GM12872 (cell line): ENCODE measurements around the gene ATP6V1D.

Experiments used
- CTCF ChIP-seq: IDR thresholded peaks from 3 replicates; pipeline ENCODE4 v1.5.1; 2011; ENCODE audit warnings: low read depth, mild to moderate bottlenecking, low read length, moderate library complexity; ENCODE audit not compliant: insufficient read depth

ATP6V1D gene

DNA sequence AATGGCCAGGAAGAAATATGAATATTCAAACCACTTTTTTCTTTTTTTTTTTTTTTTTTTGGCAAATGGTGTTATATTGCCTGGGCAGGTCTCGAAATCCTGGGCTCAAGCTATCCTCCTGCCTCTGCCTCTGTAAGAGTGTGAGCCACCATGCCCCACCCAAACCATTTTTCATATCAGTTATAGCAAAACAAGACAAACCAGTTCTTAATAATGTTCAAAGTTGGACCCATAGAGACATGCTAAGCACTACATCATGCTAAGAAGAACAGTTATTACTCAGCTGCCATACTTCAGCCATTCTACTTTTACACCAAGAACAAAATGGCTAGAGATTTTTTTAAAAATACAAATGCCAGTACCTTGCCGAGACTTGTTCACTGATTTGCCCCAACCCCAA lies 26.0 kb upstream of the ATP6V1D start:
- no peak for TF ChIP-seq CTCF

DNA sequence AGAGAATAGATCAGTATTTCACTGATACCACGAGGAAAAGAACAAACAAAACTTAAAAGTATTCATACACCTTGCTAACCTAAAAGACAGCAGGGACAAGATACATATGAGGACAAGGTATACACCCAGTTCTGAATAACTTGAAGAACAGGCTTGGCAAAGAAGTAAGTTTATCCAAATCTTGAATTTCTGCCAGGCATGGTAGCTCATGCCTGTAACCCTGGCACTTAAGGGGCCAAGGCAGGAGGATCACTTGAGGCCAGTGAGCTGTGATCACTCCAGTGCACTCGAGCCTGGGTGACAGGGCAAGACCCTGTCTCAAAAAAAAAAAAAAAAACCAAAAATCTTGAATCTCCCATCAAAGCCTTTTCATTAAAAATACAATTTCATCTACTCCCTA lies 25.5 kb upstream of the ATP6V1D start:
- no peak for TF ChIP-seq CTCF

- no peak for TF ChIP-seq CTCF
Measured at GRCh38 chr14:67377916-67378315, 18.3 kb upstream of the ATP6V1D start.

DNA sequence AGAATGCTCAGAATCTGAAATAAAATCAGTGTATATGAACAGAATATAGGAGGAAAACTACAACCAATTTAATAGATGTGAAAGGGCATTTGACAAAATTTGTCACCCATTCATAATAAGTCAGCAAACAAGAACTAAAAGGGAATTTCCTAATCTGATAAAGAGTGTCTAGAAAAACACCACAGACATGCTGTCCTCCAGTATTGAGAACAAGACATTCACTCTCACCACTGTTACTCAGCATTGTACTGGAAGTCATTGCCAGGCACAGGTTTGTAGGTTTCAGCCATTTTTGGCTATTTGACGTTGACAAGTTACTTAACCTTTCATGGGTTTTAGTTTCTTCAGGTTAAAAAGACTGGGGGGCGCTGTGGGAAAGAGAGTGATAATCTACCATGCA lies 13.7 kb upstream of the ATP6V1D start:
- TF ChIP-seq CTCF: no peak

GRCh38 chr14:67372833-67373232 lies 13.2 kb upstream of the ATP6V1D start:
- no peak for TF ChIP-seq CTCF

DNA sequence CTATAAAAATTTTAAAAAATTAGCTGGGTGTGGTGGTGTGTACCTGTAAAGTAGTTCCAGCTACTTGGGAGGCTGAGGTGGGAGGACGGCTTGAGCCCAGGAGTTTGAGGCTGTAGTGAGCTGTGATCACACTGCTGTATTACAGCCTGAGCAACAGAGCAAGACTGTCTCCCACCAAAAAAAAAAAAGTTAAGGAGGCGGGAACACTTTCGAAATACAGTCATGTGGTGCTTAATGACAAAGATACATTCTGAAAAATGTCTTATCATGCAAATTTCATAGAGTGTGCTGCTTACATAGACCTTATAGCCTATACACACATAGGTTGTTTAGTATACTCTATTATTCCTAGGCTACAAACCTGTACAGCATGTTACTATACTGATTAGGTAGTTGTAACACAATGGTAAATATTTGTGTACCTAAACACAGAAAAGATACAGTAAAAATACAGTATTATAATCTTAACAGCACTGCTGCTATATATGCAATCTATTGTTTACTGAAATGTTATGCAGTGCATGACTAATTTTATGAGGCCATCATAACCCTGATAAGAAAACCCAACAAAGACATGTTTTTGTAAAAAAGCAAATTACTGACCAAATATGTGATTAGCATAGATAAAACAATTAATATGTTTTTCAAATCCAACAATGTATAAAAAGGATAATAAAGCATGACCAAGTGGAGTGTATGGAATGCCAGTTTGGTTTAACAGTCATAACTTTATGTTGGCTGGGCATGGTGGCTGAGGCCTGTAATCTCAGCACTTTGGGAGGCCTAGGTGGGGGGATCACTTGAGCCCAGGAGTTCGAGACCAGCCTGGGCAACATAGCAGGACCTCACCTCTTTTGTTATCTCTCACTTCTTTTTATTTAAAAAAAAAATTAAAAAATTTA lies 11.9 kb upstream of the ATP6V1D start:
- TF ChIP-seq CTCF: no peak

DNA sequence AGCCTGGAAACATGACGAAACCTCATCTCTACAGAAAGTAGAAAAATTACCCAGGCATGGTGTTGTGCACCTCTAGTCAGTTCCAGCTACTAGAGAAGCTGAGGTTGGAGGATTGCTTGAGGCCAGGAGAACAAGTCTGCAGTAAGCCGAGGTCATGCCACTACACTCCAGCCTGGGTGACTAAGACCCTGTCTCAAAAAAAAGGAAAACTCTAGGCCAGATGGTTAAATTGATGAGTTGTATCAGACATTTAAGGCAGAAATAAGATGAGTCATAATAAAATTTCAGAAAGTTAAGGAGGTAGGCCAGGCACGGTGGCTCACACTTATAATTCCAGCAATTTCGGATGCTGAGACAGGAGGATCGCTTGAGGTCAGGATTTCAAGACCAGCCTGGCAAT lies 11.2 kb upstream of the ATP6V1D start:
- TF ChIP-seq CTCF: no peak
